GM12872 (cell line): Measurements from ENCODE around the gene WDR20.

Experiments used
- CTCF ChIP-seq: IDR thresholded peaks from 3 replicates; pipeline ENCODE4 v1.5.1; 2011; ENCODE audit warnings: low read depth, mild to moderate bottlenecking, low read length, moderate library complexity; ENCODE audit not compliant: insufficient read depth

WDR20 gene

GRCh38 chr14:102231476-102232347, 92.0 kb downstream of the WDR20 start:
- TF ChIP-seq CTCF: no peak

- no peak for TF ChIP-seq CTCF
Measured at GRCh38 chr14:102232348-102232625, 92.6 kb downstream of the WDR20 start.

- TF ChIP-seq CTCF: no peak
Measured at GRCh38 chr14:102233081-102233480, 93.4 kb downstream of the WDR20 start.

- TF ChIP-seq CTCF: no peak
Measured at GRCh38 chr14:102234331-102235264, 94.9 kb downstream of the WDR20 start.

GRCh38 chr14:102235275-102235897, 95.7 kb downstream of the WDR20 start:
- peak; percentile 90 for TF ChIP-seq CTCF

GRCh38 chr14:102236026-102236425, 96.3 kb downstream of the WDR20 start:
- no peak for TF ChIP-seq CTCF

GRCh38 chr14:102238131-102238530, 98.4 kb downstream of the WDR20 start:
- no peak for TF ChIP-seq CTCF
